Thoracic aorta (tissue), 2 donors: ENCODE results near the gene MAP1B. TPM values are rescaled to one million over a fixed set of nuclear protein-coding genes. Genes with fewer than 3 reads are reported as not detected.

Source experiments
- ATAC-seq: fragments of 150-250 bp; one replicate; pipeline ENCODE4 v1.8.0; 2017; ENCODE audit warnings: low read depth; ENCODE audit not compliant: insufficient number of reproducible peaks, low FRiP score
- DNase-seq: peaks from one replicate; pipeline ENCODE4 v3.0.0-alpha.2; 2020; ENCODE audit warnings: low spot score
- H3K27ac ChIP-seq, 2 donors: fragments of 200-600 bp; sonication (generic); 1 replicate in 1 of 2; 2 replicates in 1 of 2; pipeline ENCODE4 v1.5.1; 2016; ENCODE audit warnings: mild to moderate bottlenecking in 2 of 2, moderate library complexity in 2 of 2
- H3K27me3 ChIP-seq: fragments of 200-600 bp; sonication (generic); replicated peaks from 2 replicates; pipeline ENCODE4 v1.6.0; 2016; ENCODE audit warnings: mild to moderate bottlenecking; ENCODE audit not compliant: insufficient read depth
- H3K36me3 ChIP-seq: fragments of 200-600 bp; sonication (generic); one replicate; pipeline ENCODE4 v1.5.1; 2016
- H3K4me1 ChIP-seq, 2 donors: fragments of 200-600 bp; sonication (generic); 1 replicate in 1 of 2; 2 replicates in 1 of 2; pipeline versions ENCODE4 v1.5.1 to v1.6.0; 2016; ENCODE audit warnings: low read depth in 2 of 2, mild to moderate bottlenecking in 1 of 2; ENCODE audit not compliant: control insufficient read depth in 1 of 2
- H3K4me3 ChIP-seq: fragments of 200-600 bp; sonication (generic); 2 replicates; pipeline ENCODE4 v1.5.1; 2016; ENCODE audit warnings: mild to moderate bottlenecking
- H3K9me3 ChIP-seq: fragments of 200-600 bp; sonication (generic); 2 replicates; pipeline ENCODE4 v1.5.1; 2016
- total RNA-seq, 2 donors: library from RNA; depleted of rRNA; stranded (reverse); fragments of >200 nt; gene quantifications; one replicate each; pipeline versions ENCODE4 v1.1.0 to v1.2.3, GENCODE V29; 2016
- TF ChIP-seq, protein P1 (sequence below): fragments of 200-600 bp; sonication (generic); IDR thresholded peaks from one replicate; pipeline ENCODE4 v1.5.1; 2019; ENCODE audit warnings: antibody characterized with exemption

Gene MAP1B
- total RNA-seq, 2 donors from 2014 or later: 616 to 1,045 TPM

DNA sequence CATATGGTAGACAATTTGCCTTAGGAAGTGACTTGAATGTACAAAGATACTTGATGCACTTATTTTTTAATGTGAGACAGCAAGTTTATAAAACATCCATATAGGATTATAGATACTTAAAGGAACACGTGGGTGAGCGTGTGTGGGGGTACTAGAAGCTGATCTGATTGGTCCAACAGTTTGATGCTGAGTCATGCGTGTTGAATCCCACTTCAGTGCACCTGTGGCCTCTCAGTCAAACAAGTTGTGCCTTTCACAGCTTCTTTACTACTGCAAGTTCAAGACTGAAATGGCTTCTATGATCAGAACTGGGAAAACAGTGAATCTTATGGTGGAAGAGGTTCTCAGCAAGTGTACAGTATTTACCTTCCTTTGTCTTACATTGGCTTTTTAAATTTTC is 98.9 kb downstream of the MAP1B start:
- Histone ChIP-seq H3K4me1 (peaks cover 13 to 63% of the 10 kb centered on the region in 2 donors), H3K27me3 (no peaks in the 10 kb centered on the region), H3K27ac (peak overlapping the region in 1 of 2 donors; percentile 16), H3K36me3 (peaks cover 36% of the 10 kb centered on the region), H3K4me3 (no peak overlapping the region), H3K9me3 (no peaks in the 10 kb centered on the region)
- TF ChIP-seq, protein P1, sequence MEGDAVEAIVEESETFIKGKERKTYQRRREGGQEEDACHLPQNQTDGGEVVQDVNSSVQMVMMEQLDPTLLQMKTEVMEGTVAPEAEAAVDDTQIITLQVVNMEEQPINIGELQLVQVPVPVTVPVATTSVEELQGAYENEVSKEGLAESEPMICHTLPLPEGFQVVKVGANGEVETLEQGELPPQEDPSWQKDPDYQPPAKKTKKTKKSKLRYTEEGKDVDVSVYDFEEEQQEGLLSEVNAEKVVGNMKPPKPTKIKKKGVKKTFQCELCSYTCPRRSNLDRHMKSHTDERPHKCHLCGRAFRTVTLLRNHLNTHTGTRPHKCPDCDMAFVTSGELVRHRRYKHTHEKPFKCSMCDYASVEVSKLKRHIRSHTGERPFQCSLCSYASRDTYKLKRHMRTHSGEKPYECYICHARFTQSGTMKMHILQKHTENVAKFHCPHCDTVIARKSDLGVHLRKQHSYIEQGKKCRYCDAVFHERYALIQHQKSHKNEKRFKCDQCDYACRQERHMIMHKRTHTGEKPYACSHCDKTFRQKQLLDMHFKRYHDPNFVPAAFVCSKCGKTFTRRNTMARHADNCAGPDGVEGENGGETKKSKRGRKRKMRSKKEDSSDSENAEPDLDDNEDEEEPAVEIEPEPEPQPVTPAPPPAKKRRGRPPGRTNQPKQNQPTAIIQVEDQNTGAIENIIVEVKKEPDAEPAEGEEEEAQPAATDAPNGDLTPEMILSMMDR: no peak
- ATAC-seq (no peak), DNase-seq (no peak)

DNA sequence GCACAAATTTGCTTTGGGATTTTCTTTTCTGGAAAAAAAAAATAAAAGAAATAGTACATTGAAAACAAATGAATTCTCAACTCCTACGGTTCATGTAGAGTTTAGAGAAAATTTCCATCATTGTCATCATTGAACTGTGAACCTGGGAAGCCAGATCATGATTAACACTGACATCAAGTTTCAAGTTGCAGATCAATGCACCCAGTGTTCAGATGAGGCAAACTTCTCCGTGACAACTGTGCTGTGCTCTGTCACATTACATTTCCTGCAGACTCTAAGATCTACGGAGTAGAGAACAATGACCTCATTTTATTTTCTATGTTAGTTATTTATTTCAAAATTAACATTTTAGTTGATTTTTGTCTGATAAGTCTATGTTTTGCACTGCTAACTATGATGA is 99.7 kb downstream of the MAP1B start:
- no peaks in the 10 kb centered on the region for H3K9me3 ChIP-seq
- DNase-seq: no peak
- TF ChIP-seq, protein P1: no peak
- H3K36me3 ChIP-seq: peaks cover 36% of the 10 kb centered on the region
- peak overlapping the region in 1 of 2 donors; percentile 15 for H3K27ac ChIP-seq
- ATAC-seq: no peak
- H3K27me3 ChIP-seq: no peaks in the 10 kb centered on the region
- H3K4me3 ChIP-seq: no peak overlapping the region
- peaks cover 18 to 60% of the 10 kb centered on the region in 2 donors for H3K4me1 ChIP-seq

DNA sequence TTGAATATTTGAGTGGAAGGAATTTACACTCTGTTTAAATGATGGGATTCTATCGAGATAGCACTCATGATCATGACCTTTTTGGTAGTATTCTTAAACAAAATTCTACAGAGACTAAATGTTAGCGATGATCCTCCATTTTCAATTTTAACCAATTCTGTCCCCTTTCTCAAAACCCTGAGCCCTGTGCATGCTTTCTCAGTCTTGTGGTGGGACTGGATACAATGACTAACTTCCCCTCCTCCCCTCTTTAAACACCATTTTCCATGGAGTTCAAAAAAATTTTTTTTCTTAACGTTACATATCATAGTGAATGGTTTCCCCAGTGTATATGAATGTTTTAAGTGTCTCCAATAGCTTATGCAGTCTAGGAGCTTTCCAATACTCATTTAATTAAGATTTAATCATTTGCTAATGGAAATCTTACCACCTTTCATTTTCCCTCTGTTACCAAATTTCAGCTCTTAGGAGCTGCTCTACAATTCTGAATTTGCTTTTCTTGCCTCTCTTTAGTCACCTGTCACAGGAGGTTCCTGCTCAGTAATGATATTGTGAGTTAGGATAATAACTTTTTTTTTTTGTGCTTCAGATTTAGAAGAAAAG is 101.2 kb downstream of the MAP1B start:
- Histone ChIP-seq H3K36me3 (peaks cover 36% of the 10 kb centered on the region), H3K27ac (peak overlapping the region; percentile 27 to 46), H3K27me3 (no peaks in the 10 kb centered on the region), H3K4me1 (peaks cover 18 to 52% of the 10 kb centered on the region in 2 donors), H3K9me3 (no peaks in the 10 kb centered on the region), H3K4me3 (no peak overlapping the region)
- no peak for DNase-seq
- ATAC-seq: no peak
- TF ChIP-seq, protein P1: no peak

DNA sequence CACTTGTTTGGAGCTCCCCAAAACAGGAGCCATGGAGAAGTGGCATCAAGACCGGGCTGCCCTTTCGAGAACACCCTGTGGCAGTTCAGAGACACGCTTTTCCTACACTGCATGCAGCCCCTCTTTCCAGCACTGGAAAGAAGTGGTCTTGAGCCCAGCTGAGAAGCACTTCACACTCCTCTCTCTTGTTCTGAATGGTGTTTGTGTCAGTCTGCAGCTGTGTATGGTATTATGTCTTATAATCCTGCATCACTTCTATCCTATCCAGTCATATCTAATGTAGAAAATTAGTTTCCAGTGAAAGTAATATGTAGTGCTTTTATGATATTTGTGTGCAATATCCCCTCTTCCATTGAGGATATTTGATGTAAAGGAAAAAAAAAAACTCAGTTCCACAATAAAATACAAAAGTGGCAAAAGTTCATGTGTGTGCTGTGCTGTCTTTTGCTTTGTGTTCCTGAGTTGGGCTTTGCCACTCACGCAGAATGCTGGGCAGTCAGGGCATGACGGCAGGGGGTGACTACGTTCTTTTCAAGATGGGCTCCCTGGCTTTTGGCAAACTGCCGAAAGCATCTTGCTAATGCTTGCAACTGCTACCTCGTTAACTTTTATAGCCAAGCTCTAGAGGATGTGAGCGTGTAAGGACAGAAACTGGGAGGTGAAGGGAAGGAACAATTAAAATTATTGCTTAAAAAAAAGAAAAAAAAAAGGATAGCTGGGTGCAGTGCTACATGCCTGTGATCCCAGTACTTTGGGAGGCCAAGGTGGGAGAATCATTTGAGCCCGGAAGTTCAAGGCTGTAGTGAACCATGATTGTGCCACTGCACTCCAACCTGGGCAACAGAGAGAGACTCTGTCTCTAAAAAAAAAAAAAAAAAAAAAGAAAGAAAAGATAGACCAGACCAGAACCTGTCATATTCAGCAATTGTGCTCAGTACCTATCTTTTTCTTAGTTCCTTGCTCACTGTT is 102.2 kb downstream of the MAP1B start:
- H3K4me3 ChIP-seq: no peak overlapping the region
- peaks cover 29% of the 10 kb centered on the region for H3K36me3 ChIP-seq
- H3K4me1 ChIP-seq: peaks cover 18 to 48% of the 10 kb centered on the region in 2 donors
- no peaks in the 10 kb centered on the region for H3K9me3 ChIP-seq
- no peak for DNase-seq
- no peak for ATAC-seq
- TF ChIP-seq, protein P1: no peak
- no peaks in the 10 kb centered on the region for H3K27me3 ChIP-seq
- H3K27ac ChIP-seq: peak overlapping the region; percentile 46 to 79
